ENCODE data around the gene UQCC3. TPM values are rescaled to one million over a fixed set of nuclear protein-coding genes. Genes with fewer than 3 reads are reported as not detected.

Gene UQCC3
- polyA plus RNA-seq, 3 donors = 3.3 to 7.9 (median 7.2) TPM

- 1% methylated on average over 33 of the region's 47 CpGs for WGBS (ENCODE audit: insufficient coverage)
- peak overlapping the region; percentile 87 to 99 for H3K4me3 Mint-ChIP-seq
Measured at GRCh38 chr11:62709247-62710000, 38.0 kb downstream of the UQCC3 start.

GRCh38 chr11:62710001-62710345, 38.5 kb downstream of the UQCC3 start:
- TF ChIP-seq CTCF (IDR thresholded peaks at IDR 0.05) = no peak
- Histone ChIP-seq H3K79me2 (ENCODE audit: insufficient read depth, low read length) (peaks cover 18% of the 10 kb centered on the region), H3K4me3 (replicated peaks in 1 of 3; ENCODE audit: low read depth in 2 of 3, low read length in 3 of 3) (peak overlapping the region; percentile 72 to 91 (median 83)), H3K9ac (ENCODE audit: insufficient read depth, low read length, poor library complexity, severe bottlenecking) (peak overlapping the region; percentile 88), H3K4me1 (ENCODE audit: control insufficient read depth in 1 of 2, insufficient read depth in 2 of 2, low read length in 2 of 2) (peaks cover 34 to 51% of the 10 kb centered on the region in 2 donors), H3K36me3 (replicated peaks in 1 of 2; ENCODE audit: control insufficient read depth in 1 of 2, insufficient read depth in 2 of 2, low read length in 2 of 2) (peaks cover 34 to 44% of the 10 kb centered on the region in 2 donors), H3K27me3 (ENCODE audit: control insufficient read depth in 2 of 2, insufficient read depth in 2 of 2, low read length in 2 of 2) (no peaks in the 10 kb centered on the region), H3K9me3 (replicated peaks in 1 of 2; ENCODE audit: control insufficient read depth in 1 of 2, insufficient read depth in 1 of 2, low read length in 2 of 2) (no peaks in the 10 kb centered on the region), H4K20me1 (ENCODE audit: insufficient read depth, low read length) (peaks cover 7% of the 10 kb centered on the region), H2AFZ (ENCODE audit: insufficient read depth, low read depth, low read length, poor library complexity, severe bottlenecking) (peak overlapping the region; percentile 98), H3K27ac (ENCODE audit: low read depth in 1 of 2, low read length in 2 of 2) (peak overlapping the region; percentile 95 to 97), H3K4me2 (replicated peaks; ENCODE audit: extremely low read depth, low read length, poor library complexity, severe bottlenecking) (peak overlapping the region; percentile 96)
- H3K9me3 Mint-ChIP-seq = no peaks in the 10 kb centered on the region
- DNase-seq = peak; percentile 20 to 27 (median 23)
- H3K4me3 Mint-ChIP-seq = peak overlapping the region; percentile 87 to 96
- no peaks in the 10 kb centered on the region for H3K27me3 Mint-ChIP-seq (ENCODE audit: low read depth in 3 of 3)
- 65% methylated on average over 7 of the region's 7 CpGs for WGBS (ENCODE audit: insufficient coverage)
- intact Hi-C loops (cut with micrococcal nuclease) = loop anchor here in 1 of 2 donors (1.0 kb wide), 1 partner anchor 16 kb away; no protein-coding TSS in a partner anchor
- H3K36me3 Mint-ChIP-seq = peaks cover 33 to 44% of the 10 kb centered on the region in 2 donors
- H3K4me1 Mint-ChIP-seq = peaks cover 42% of the 10 kb centered on the region
- H3K27ac Mint-ChIP-seq = peak overlapping the region; percentile 95 to 99 (median 98)

More at GRCh38 chr11:62709247-62710000, 38.0 kb downstream of the UQCC3 start:
- H3K4me2 ChIP-seq (replicated peaks; ENCODE audit: extremely low read depth, low read length, poor library complexity, severe bottlenecking) = peak overlapping the region; percentile 96
- peak; percentile 97 to 99 (median 98) for DNase-seq
- peaks cover 40 to 56% of the 10 kb centered on the region in 2 donors for H3K4me1 ChIP-seq (ENCODE audit: control insufficient read depth in 1 of 2, insufficient read depth in 2 of 2, low read length in 2 of 2)
- H3K36me3 ChIP-seq (replicated peaks in 1 of 2; ENCODE audit: control insufficient read depth in 1 of 2, insufficient read depth in 2 of 2, low read length in 2 of 2) = peaks cover 29 to 40% of the 10 kb centered on the region in 2 donors
- no peaks in the 10 kb centered on the region for H3K9me3 ChIP-seq (replicated peaks in 1 of 2; ENCODE audit: control insufficient read depth in 1 of 2, insufficient read depth in 1 of 2, low read length in 2 of 2)
- peaks cover 19% of the 10 kb centered on the region for H3K79me2 ChIP-seq (ENCODE audit: insufficient read depth, low read length)
- H3K4me1 Mint-ChIP-seq = peaks cover 46% of the 10 kb centered on the region
- peaks cover 3% of the 10 kb centered on the region for H4K20me1 ChIP-seq (ENCODE audit: insufficient read depth, low read length)
- H3K36me3 Mint-ChIP-seq = peaks cover 28 to 39% of the 10 kb centered on the region in 2 donors
- H3K9me3 Mint-ChIP-seq = no peaks in the 10 kb centered on the region
- peak overlapping the region; percentile 95 to 99 (median 98) for H3K27ac Mint-ChIP-seq
- intact Hi-C loops (cut with micrococcal nuclease) = loop anchor here (1.0 to 10.0 kb wide), 3 partner anchors 18 to 115 kb away; partner anchors contain the start of genes TUT1 (in 2 of the 2), HNRNPUL2 (in 1 of the 2) and INTS5 (in 1 of the 2)
- peak overlapping the region; percentile 72 to 91 (median 83) for H3K4me3 ChIP-seq (replicated peaks in 1 of 3; ENCODE audit: low read depth in 2 of 3, low read length in 3 of 3)
- H2AFZ ChIP-seq (ENCODE audit: insufficient read depth, low read depth, low read length, poor library complexity, severe bottlenecking) = peak overlapping the region; percentile 98
- TF ChIP-seq CTCF (IDR thresholded peaks at IDR 0.05) = no peak
- peak overlapping the region; percentile 95 to 97 for H3K27ac ChIP-seq (ENCODE audit: low read depth in 1 of 2, low read length in 2 of 2)
- H3K9ac ChIP-seq (ENCODE audit: insufficient read depth, low read length, poor library complexity, severe bottlenecking) = peak overlapping the region; percentile 88
- no peaks in the 10 kb centered on the region for H3K27me3 Mint-ChIP-seq (ENCODE audit: low read depth in 3 of 3)
- H3K27me3 ChIP-seq (ENCODE audit: control insufficient read depth in 2 of 2, insufficient read depth in 2 of 2, low read length in 2 of 2) = no peaks in the 10 kb centered on the region

All from CD14-positive monocyte (primary cell).